WTC11 (cell line): ENCODE measurements around the gene ACER1. TPM values are rescaled to one million over a fixed set of nuclear protein-coding genes. Genes with fewer than 3 reads are reported as not detected.
"Not testable (repeated sequence)": the region's sequence is repeated elsewhere in the genome, so short reads cannot be mapped to it uniquely, and the experiment has no call there.

Experiments used
- ATAC-seq: fragments of 200-7000 bp; cut with Tn5 transposase; 2 replicates; pipeline ENCODE4 v1.10.0; 2021; ENCODE audit warnings: mild to moderate bottlenecking, moderate library complexity
- CTCF ChIA-PET: fragments of 300-600 bp; sonication (Branson Sonifier 250); formaldehyde crosslinking; loops from one replicate; lab custom pipeline; 2021; ENCODE audit warnings: antibody characterized with exemption; lab: Charles Lee
- POLR2A ChIA-PET: fragments of 350-600 bp; sonication (Branson Sonifier 250); formaldehyde crosslinking; loops from one replicate; lab custom pipeline; 2021; ENCODE audit warnings: antibody characterized with exemption; lab: Charles Lee
- DNase-seq: peaks from one replicate; pipeline ENCODE4 v3.0.0; 2021; ENCODE audit warnings: low spot score
- H3K27ac Mint-ChIP-seq: 2 replicates; pipeline ENCODE4 v1.8.0; 2021; ENCODE audit warnings: mixed read lengths
- H3K27me3 Mint-ChIP-seq: 2 replicates; pipeline ENCODE4 v1.8.0; 2021; ENCODE audit warnings: low read depth, mild to moderate bottlenecking, moderate library complexity, mixed read lengths
- H3K36me3 Mint-ChIP-seq: 2 replicates; pipeline ENCODE4 v1.8.0; 2021; ENCODE audit warnings: mixed read lengths
- H3K4me1 Mint-ChIP-seq: 2 replicates; pipeline ENCODE4 v1.8.0; 2022; ENCODE audit warnings: mixed read lengths
- H3K4me3 Mint-ChIP-seq: 2 replicates; pipeline ENCODE4 v1.8.0; 2021; ENCODE audit warnings: mild to moderate bottlenecking, moderate library complexity, mixed read lengths
- H3K9me3 Mint-ChIP-seq: 2 replicates; pipeline ENCODE4 v1.8.0; 2021; ENCODE audit warnings: mixed read lengths
- CBFB ChIP-seq: sonication (generic); formaldehyde crosslinking; IDR thresholded peaks from 2 replicates; pipeline ENCODE4 v1.8.1; 2022; ENCODE audit warnings: mild to moderate bottlenecking, low read depth, missing genetic modification reagents
- CREM ChIP-seq: sonication (generic); formaldehyde crosslinking; IDR thresholded peaks from 2 replicates; pipeline ENCODE4 v1.8.1; 2022; ENCODE audit warnings: mild to moderate bottlenecking, missing genetic modification reagents, moderate library complexity
- ESRRA ChIP-seq: sonication (generic); formaldehyde crosslinking; IDR thresholded peaks from 2 replicates; pipeline ENCODE4 v1.8.1; 2022; ENCODE audit warnings: mild to moderate bottlenecking, missing genetic modification reagents, borderline replicate concordance
- FOXK1 ChIP-seq: sonication (generic); formaldehyde crosslinking; IDR thresholded peaks from 2 replicates; pipeline ENCODE4 v1.8.0; 2022; ENCODE audit warnings: mild to moderate bottlenecking, moderate library complexity, missing genetic modification reagents
- HMGA2 ChIP-seq: fragments of 250-450 bp; sonication (Bioruptor Pico); IDR thresholded peaks from 2 replicates; pipeline ENCODE4 v1.4.0; 2021; ENCODE audit warnings: mild to moderate bottlenecking, moderate library complexity
- MYBL2 ChIP-seq: sonication (generic); formaldehyde crosslinking; IDR thresholded peaks from 2 replicates; pipeline ENCODE4 v1.8.1; 2023; ENCODE audit warnings: mild to moderate bottlenecking, moderate library complexity, missing genetic modification reagents
- NFATC4 ChIP-seq: fragments of 250-450 bp; sonication (Bioruptor Pico); IDR thresholded peaks from 2 replicates; pipeline ENCODE4 v1.9.0; 2021; ENCODE audit warnings: mild to moderate bottlenecking
- NFE2L1 ChIP-seq: sonication (generic); formaldehyde crosslinking; IDR thresholded peaks from 2 replicates; pipeline ENCODE4 v1.8.1; 2023; ENCODE audit warnings: missing genetic modification reagents
- OVOL2 ChIP-seq: fragments of 250-450 bp; sonication (Bioruptor Pico); IDR thresholded peaks from 2 replicates; pipeline ENCODE4 v1.9.0; 2021; ENCODE audit warnings: mild to moderate bottlenecking, borderline replicate concordance
- RORB ChIP-seq: fragments of 250-450 bp; sonication (Bioruptor Pico); IDR thresholded peaks from 2 replicates; pipeline ENCODE4 v1.9.0; 2021; ENCODE audit warnings: mild to moderate bottlenecking
- SOX15 ChIP-seq: fragments of 250-450 bp; sonication (Bioruptor Pico); IDR thresholded peaks from 2 replicates; pipeline ENCODE4 v1.9.0; 2021; ENCODE audit warnings: mild to moderate bottlenecking
- SP1 ChIP-seq: sonication (generic); formaldehyde crosslinking; conservative IDR thresholded peaks from 2 replicates; pipeline ENCODE4 v1.8.1; 2022; ENCODE audit warnings: missing genetic modification reagents
- ZBTB21 ChIP-seq: sonication (generic); formaldehyde crosslinking; IDR thresholded peaks from 2 replicates; pipeline ENCODE4 v1.8.1; 2023; ENCODE audit warnings: mild to moderate bottlenecking, missing genetic modification reagents, borderline replicate concordance
- ZNF232 ChIP-seq: sonication (generic); formaldehyde crosslinking; IDR thresholded peaks from 2 replicates; pipeline ENCODE4 v1.8.0; 2022; ENCODE audit warnings: mild to moderate bottlenecking, missing genetic modification reagents
- ZNF396 ChIP-seq: fragments of 250-450 bp; sonication (Bioruptor Pico); IDR thresholded peaks from 2 replicates; pipeline ENCODE4 v1.8.0; 2021; ENCODE audit warnings: mild to moderate bottlenecking, moderate library complexity, borderline replicate concordance
- total RNA-seq: library from RNA; stranded (reverse); gene quantifications from 3 replicates; pipeline ENCODE4 v1.2.3, GENCODE V29; 2021
- TF ChIP-seq, protein P1 (sequence below): fragments of 250-450 bp; sonication (Bioruptor Pico); conservative IDR thresholded peaks from 2 replicates; pipeline ENCODE4 v1.9.0; 2021; ENCODE audit warnings: mild to moderate bottlenecking
- TF ChIP-seq, protein P2 (sequence below): sonication (generic); formaldehyde crosslinking; IDR thresholded peaks from 2 replicates; pipeline ENCODE4 v1.8.0; 2023; ENCODE audit warnings: missing genetic modification reagents, mild to moderate bottlenecking, borderline replicate concordance
- TF ChIP-seq, protein P3 (sequence below): sonication (generic); formaldehyde crosslinking; IDR thresholded peaks from 2 replicates; pipeline ENCODE4 v1.8.1; 2023; ENCODE audit warnings: mild to moderate bottlenecking, missing genetic modification reagents
- TF ChIP-seq, protein P4 (sequence below): sonication (generic); formaldehyde crosslinking; conservative IDR thresholded peaks from 2 replicates; pipeline ENCODE4 v1.8.1; 2022; ENCODE audit warnings: mild to moderate bottlenecking, missing genetic modification reagents
- TF ChIP-seq, protein P5 (sequence below): sonication (generic); formaldehyde crosslinking; conservative IDR thresholded peaks from 2 replicates; pipeline ENCODE4 v1.8.1; 2023; ENCODE audit warnings: mild to moderate bottlenecking, low read depth, missing genetic modification reagents, moderate library complexity

The ACER1 gene
- total RNA-seq, 1 experiment from 2014 or later = not detected

DNA sequence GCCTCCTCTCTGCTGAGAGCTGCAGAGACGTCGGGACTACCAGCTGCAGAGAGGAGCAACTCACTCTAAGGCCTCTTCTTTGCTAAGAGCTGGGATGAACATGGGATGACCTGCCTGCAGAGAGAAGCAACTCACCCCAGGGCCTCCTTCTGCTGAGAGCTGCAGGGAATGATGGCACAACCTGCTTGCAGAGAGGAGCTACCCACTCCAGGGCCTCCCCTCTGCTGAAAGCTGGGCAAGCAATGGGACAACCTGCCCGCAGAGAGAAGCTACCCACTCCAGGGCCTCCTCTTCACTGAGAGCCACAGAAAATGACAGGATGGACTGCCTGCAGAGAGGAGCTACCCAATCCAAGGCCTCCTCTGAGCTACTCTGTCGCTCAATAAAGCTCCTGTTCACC, 46.7 kb downstream of the ACER1 start:
- H3K27ac Mint-ChIP-seq = no peak overlapping the region

DNA sequence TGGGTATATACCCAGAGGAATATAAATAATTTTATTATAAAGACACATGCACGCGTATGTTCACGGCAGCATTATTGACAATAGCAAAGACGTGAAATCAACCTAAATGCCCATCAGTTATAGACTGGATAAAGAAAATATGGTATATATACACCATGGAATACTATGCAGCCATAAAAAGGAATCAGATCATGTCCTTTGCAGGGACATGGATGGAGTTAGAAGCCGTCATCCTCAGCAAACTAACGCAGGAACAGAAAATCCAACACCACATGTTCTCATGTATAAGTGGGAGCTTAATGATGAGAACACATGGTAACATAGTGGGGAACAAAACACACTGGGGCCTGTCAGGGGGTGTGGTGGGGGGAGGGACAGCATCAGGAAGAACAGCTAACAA, 51.0 kb downstream of the ACER1 start:
- H3K36me3 Mint-ChIP-seq, DNase-seq, H3K4me3 Mint-ChIP-seq, ATAC-seq, H3K27ac Mint-ChIP-seq, POLR2A ChIA-PET: not testable (repeated sequence)
- Mint-ChIP-seq H3K4me1 (peaks cover 17% of the 10 kb centered on the region), H3K9me3 (peaks cover 23% of the 10 kb centered on the region), H3K27me3 (peaks cover 27% of the 10 kb centered on the region)
- CTCF ChIA-PET = interaction anchor here (1.9 kb wide), 1 partner anchor 22 kb away, joined by 5 read pairs; no protein-coding TSS in a partner anchor

More for the DNA sequence above, 46.7 kb downstream of the ACER1 start:
- ChIA-PET CTCF (no interaction called here), POLR2A (no interaction called here)
- Mint-ChIP-seq H3K9me3 (peaks cover 51% of the 10 kb centered on the region), H3K4me3 (no peak overlapping the region), H3K27me3 (peaks cover 40% of the 10 kb centered on the region), H3K36me3 (peaks cover 31% of the 10 kb centered on the region), H3K4me1 (no peaks in the 10 kb centered on the region)
- ATAC-seq = no peak
- no peak for DNase-seq
- TF ChIP-seq ZNF396 = no peak
- TF ChIP-seq, protein P1, sequence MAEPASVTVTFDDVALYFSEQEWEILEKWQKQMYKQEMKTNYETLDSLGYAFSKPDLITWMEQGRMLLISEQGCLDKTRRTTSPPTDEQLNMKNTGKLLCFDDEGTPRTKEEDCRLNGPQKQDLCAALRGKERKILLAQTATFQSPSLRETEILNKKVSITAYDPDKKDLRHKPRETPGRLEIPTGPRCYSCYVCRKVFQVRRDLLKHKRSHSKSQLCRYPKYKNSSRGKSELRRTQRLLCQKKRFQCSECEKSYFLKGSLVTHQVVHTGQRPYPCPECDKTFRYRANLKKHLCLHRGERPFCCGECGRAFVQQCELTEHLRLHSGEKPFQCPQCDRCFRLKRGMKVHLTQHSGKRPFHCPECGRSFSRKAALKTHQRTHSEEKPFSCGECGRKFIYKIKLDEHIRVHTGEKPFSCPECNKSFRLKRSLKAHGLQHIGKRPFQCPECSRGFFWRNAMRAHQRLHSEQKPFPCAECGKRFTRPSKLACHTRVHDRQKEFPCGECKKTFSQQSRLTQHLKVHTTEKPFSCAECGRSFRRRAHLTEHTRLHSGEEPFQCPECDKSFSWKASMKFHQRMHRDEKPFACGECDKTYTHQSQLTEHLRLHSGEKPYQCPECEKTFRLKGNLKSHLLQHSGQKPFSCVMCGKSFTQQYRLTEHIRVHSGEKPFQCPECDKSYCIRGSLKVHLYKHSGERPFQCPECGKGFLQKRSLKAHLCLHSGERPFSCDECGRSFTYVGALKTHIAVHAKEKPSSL (CRISPR knock-in tag) = no peak
- no peak for TF ChIP-seq SP1 (CRISPR knock-in tag)
- no peak for TF ChIP-seq FOXK1 (CRISPR knock-in tag)
- no peak for TF ChIP-seq NFATC4 (CRISPR knock-in tag)
- TF ChIP-seq ZBTB21 = no peak
- TF ChIP-seq, protein P2, sequence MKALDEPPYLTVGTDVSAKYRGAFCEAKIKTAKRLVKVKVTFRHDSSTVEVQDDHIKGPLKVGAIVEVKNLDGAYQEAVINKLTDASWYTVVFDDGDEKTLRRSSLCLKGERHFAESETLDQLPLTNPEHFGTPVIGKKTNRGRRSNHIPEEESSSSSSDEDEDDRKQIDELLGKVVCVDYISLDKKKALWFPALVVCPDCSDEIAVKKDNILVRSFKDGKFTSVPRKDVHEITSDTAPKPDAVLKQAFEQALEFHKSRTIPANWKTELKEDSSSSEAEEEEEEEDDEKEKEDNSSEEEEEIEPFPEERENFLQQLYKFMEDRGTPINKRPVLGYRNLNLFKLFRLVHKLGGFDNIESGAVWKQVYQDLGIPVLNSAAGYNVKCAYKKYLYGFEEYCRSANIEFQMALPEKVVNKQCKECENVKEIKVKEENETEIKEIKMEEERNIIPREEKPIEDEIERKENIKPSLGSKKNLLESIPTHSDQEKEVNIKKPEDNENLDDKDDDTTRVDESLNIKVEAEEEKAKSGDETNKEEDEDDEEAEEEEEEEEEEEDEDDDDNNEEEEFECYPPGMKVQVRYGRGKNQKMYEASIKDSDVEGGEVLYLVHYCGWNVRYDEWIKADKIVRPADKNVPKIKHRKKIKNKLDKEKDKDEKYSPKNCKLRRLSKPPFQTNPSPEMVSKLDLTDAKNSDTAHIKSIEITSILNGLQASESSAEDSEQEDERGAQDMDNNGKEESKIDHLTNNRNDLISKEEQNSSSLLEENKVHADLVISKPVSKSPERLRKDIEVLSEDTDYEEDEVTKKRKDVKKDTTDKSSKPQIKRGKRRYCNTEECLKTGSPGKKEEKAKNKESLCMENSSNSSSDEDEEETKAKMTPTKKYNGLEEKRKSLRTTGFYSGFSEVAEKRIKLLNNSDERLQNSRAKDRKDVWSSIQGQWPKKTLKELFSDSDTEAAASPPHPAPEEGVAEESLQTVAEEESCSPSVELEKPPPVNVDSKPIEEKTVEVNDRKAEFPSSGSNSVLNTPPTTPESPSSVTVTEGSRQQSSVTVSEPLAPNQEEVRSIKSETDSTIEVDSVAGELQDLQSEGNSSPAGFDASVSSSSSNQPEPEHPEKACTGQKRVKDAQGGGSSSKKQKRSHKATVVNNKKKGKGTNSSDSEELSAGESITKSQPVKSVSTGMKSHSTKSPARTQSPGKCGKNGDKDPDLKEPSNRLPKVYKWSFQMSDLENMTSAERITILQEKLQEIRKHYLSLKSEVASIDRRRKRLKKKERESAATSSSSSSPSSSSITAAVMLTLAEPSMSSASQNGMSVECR (CRISPR knock-in tag) = no peak
- TF ChIP-seq SOX15 (CRISPR knock-in tag) = no peak
- TF ChIP-seq CREM = no peak
- no peak for TF ChIP-seq MYBL2 (CRISPR knock-in tag)
- TF ChIP-seq, protein P3, sequence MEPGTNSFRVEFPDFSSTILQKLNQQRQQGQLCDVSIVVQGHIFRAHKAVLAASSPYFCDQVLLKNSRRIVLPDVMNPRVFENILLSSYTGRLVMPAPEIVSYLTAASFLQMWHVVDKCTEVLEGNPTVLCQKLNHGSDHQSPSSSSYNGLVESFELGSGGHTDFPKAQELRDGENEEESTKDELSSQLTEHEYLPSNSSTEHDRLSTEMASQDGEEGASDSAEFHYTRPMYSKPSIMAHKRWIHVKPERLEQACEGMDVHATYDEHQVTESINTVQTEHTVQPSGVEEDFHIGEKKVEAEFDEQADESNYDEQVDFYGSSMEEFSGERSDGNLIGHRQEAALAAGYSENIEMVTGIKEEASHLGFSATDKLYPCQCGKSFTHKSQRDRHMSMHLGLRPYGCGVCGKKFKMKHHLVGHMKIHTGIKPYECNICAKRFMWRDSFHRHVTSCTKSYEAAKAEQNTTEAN = no peak
- no peak for TF ChIP-seq CBFB
- TF ChIP-seq, protein P4, sequence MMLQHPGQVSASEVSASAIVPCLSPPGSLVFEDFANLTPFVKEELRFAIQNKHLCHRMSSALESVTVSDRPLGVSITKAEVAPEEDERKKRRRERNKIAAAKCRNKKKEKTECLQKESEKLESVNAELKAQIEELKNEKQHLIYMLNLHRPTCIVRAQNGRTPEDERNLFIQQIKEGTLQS (CRISPR knock-in tag) = no peak
- TF ChIP-seq ZNF232 (CRISPR knock-in tag) = no peak
- TF ChIP-seq ESRRA (CRISPR knock-in tag) = no peak
- no peak for TF ChIP-seq NFE2L1 (CRISPR knock-in tag)
- TF ChIP-seq HMGA2 (CRISPR knock-in tag) = no peak
- no peak for TF ChIP-seq OVOL2 (CRISPR knock-in tag)
- TF ChIP-seq RORB (CRISPR knock-in tag) = no peak
- TF ChIP-seq, protein P5, sequence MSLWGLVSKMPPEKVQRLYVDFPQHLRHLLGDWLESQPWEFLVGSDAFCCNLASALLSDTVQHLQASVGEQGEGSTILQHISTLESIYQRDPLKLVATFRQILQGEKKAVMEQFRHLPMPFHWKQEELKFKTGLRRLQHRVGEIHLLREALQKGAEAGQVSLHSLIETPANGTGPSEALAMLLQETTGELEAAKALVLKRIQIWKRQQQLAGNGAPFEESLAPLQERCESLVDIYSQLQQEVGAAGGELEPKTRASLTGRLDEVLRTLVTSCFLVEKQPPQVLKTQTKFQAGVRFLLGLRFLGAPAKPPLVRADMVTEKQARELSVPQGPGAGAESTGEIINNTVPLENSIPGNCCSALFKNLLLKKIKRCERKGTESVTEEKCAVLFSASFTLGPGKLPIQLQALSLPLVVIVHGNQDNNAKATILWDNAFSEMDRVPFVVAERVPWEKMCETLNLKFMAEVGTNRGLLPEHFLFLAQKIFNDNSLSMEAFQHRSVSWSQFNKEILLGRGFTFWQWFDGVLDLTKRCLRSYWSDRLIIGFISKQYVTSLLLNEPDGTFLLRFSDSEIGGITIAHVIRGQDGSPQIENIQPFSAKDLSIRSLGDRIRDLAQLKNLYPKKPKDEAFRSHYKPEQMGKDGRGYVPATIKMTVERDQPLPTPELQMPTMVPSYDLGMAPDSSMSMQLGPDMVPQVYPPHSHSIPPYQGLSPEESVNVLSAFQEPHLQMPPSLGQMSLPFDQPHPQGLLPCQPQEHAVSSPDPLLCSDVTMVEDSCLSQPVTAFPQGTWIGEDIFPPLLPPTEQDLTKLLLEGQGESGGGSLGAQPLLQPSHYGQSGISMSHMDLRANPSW = no peak
